ENCODE results near the gene STX18. TPM values are rescaled to one million over a fixed set of nuclear protein-coding genes. Genes with fewer than 3 reads are reported as not detected.
A peak's percentile ranks its signal among the peaks of the same experiment; 100 is the strongest.

STX18 gene
- total and polyA plus RNA-seq, 4 donors: 10.2 to 17.1 (median 12.4) TPM

- WGBS: 40% methylated on average over 5 of the region's 5 CpGs
- no peak overlapping the region for H3K4me3 ChIP-seq (ENCODE audit: low read depth in 1 of 3, low read length in 3 of 3)
- H3K9ac ChIP-seq (ENCODE audit: low read depth in 1 of 2, low read length in 2 of 2): no peak overlapping the region
- H3K27me3 ChIP-seq (ENCODE audit: control insufficient read depth in 4 of 4, insufficient read depth in 4 of 4, low read length in 3 of 4): no peaks in the 10 kb centered on the region
- H3K4me1 ChIP-seq (ENCODE audit: control insufficient read depth in 4 of 4, insufficient read depth in 4 of 4, low read length in 3 of 4): peaks cover 4 to 20% (median 15%) of the 10 kb centered on the region in 4 donors
- DNase-seq (ENCODE audit: low spot score): peak; percentile 47
- H3K27ac ChIP-seq (ENCODE audit: low read depth in 1 of 2, low read length in 2 of 2): peak overlapping the region in 1 of 2 donors; percentile 48
- H3K36me3 ChIP-seq (ENCODE audit: control insufficient read depth in 4 of 4, insufficient read depth in 3 of 4, low read depth in 1 of 4, low read length in 3 of 4): peaks cover 2 to 36% (median 20%) of the 10 kb centered on the region in 4 donors
- TF ChIP-seq RXRA (IDR thresholded peaks at IDR 0.05) (peak in 1 of 2 donors; percentile 68), JUND (IDR thresholded peaks at IDR 0.05) (no peak), TAF1 (conservative IDR thresholded peaks at IDR 0.05) (no peak), EGR1 (IDR thresholded peaks at IDR 0.05; ENCODE audit: low read depth in 2 of 2) (no peak), MAX (IDR thresholded peaks at IDR 0.05) (peak; percentile 4), FOXA1 (IDR thresholded peaks at IDR 0.05) (peak; percentile 91), SP1 (IDR thresholded peaks at IDR 0.05) (peak; percentile 35), YY1 (IDR thresholded peaks at IDR 0.05) (peak; percentile 58), REST (IDR thresholded peaks at IDR 0.05) (peak; percentile 35), HNF4A (conservative IDR thresholded peaks at IDR 0.05) (peak; percentile 17 to 58), ZBTB33 (IDR thresholded peaks at IDR 0.05) (peak; percentile 40), ATF3 (IDR thresholded peaks at IDR 0.05) (no peak), FOXA2 (IDR thresholded peaks at IDR 0.05) (peak; percentile 92)
- H3K9me3 ChIP-seq (ENCODE audit: control insufficient read depth in 4 of 4, low read length in 3 of 4): no peaks in the 10 kb centered on the region
These were observed 80.0 kb downstream of the STX18 start for GRCh38 chr4:4461850-4462249.

GRCh38 chr4:4461178-4461577, 80.7 kb downstream of the STX18 start:
- Histone ChIP-seq H3K4me3 (ENCODE audit: low read depth in 1 of 3, low read length in 3 of 3) (no peak overlapping the region), H3K27me3 (ENCODE audit: control insufficient read depth in 4 of 4, insufficient read depth in 4 of 4, low read length in 3 of 4) (no peaks in the 10 kb centered on the region), H3K4me1 (ENCODE audit: control insufficient read depth in 4 of 4, insufficient read depth in 4 of 4, low read length in 3 of 4) (peaks cover 4 to 20% (median 15%) of the 10 kb centered on the region in 4 donors), H3K9me3 (ENCODE audit: control insufficient read depth in 4 of 4, low read length in 3 of 4) (no peaks in the 10 kb centered on the region), H3K36me3 (ENCODE audit: control insufficient read depth in 4 of 4, insufficient read depth in 3 of 4, low read depth in 1 of 4, low read length in 3 of 4) (peaks cover 2 to 40% (median 27%) of the 10 kb centered on the region in 4 donors), H3K27ac (ENCODE audit: low read depth in 1 of 2, low read length in 2 of 2) (no peak overlapping the region), H3K9ac (ENCODE audit: low read depth in 1 of 2, low read length in 2 of 2) (no peak overlapping the region)
- TF ChIP-seq RXRA (IDR thresholded peaks at IDR 0.05) (no peak), FOXA1 (IDR thresholded peaks at IDR 0.05) (no peak), HNF4G (IDR thresholded peaks at IDR 0.05) (no peak), EGR1 (IDR thresholded peaks at IDR 0.05; ENCODE audit: low read depth in 2 of 2) (no peak), FOXA2 (IDR thresholded peaks at IDR 0.05) (no peak), TAF1 (conservative IDR thresholded peaks at IDR 0.05) (no peak)
- no peak for DNase-seq (ENCODE audit: low spot score)

All from liver (tissue), 9 donors.